Activated naive CD4-positive, alpha-beta T cell treated with anti-CD3 and anti-CD28 coated beads, Interleukin-2, amount 10 ng/mL, durations not matched to agents 7 days and 5 days (primary cell): ENCODE measurements around the gene TMEM181.
"Not testable (repeated sequence)": the region's sequence is repeated elsewhere in the genome, so short reads cannot be mapped to it uniquely, and the experiment has no call there.

ENCODE experiments used
- CTCF ChIA-PET: fragments of 350-600 bp; sonication (Branson Sonifier 250); formaldehyde crosslinking; loops from one replicate; lab custom pipeline; 2021; ENCODE audit warnings: antibody characterized with exemption; lab: Charles Lee
- DNase-seq: peaks from one replicate; pipeline ENCODE4 v3.0.0-alpha.2; 2020
- H3K27ac Mint-ChIP-seq: one replicate; pipeline ENCODE4 v1.8.0; 2021; ENCODE audit warnings: mild to moderate bottlenecking, moderate library complexity, mixed read lengths
- H3K27me3 Mint-ChIP-seq: one replicate; pipeline ENCODE4 v1.8.0; 2021; ENCODE audit warnings: mild to moderate bottlenecking, mixed read lengths
- H3K36me3 Mint-ChIP-seq: one replicate; pipeline ENCODE4 v1.8.0; 2021; ENCODE audit warnings: mixed read lengths
- H3K4me1 Mint-ChIP-seq: one replicate; pipeline ENCODE4 v1.8.0; 2021; ENCODE audit warnings: mixed read lengths
- H3K4me3 Mint-ChIP-seq: one replicate; pipeline ENCODE4 v1.8.0; 2021; ENCODE audit warnings: mild to moderate bottlenecking, moderate library complexity, mixed read lengths
- H3K9me3 Mint-ChIP-seq: one replicate; pipeline ENCODE4 v1.8.0; 2021; ENCODE audit warnings: mixed read lengths

The TMEM181 gene

GRCh38 chr6:158660333-158660754 lies 100.5 kb downstream of the TMEM181 start:
- no peak overlapping the region for H3K4me3 Mint-ChIP-seq
- CTCF ChIA-PET = interaction anchor here (0.8 to 7.0 kb wide), 10 partner anchors 9 to 314 kb away, joined by 3 to 133 read pairs (median 5); partner anchors contain the start of genes DYNLT1 and SYTL3
- H3K4me1 Mint-ChIP-seq = peaks cover 67% of the 10 kb centered on the region
- no peaks in the 10 kb centered on the region for H3K27me3 Mint-ChIP-seq
- H3K9me3 Mint-ChIP-seq = no peaks in the 10 kb centered on the region
- peaks cover 55% of the 10 kb centered on the region for H3K36me3 Mint-ChIP-seq
- peak; percentile 68 for DNase-seq
- peak overlapping the region; percentile 52 for H3K27ac Mint-ChIP-seq

GRCh38 chr6:158661156-158661685 lies 101.3 kb downstream of the TMEM181 start:
- no peak overlapping the region for H3K4me3 Mint-ChIP-seq
- H3K9me3 Mint-ChIP-seq = no peaks in the 10 kb centered on the region
- H3K27me3 Mint-ChIP-seq = no peaks in the 10 kb centered on the region
- H3K4me1 Mint-ChIP-seq = peaks cover 58% of the 10 kb centered on the region
- no peak for DNase-seq
- CTCF ChIA-PET = interaction anchor here (0.7 to 7.0 kb wide), 9 partner anchors 12 to 447 kb away, joined by 3 to 133 read pairs (median 5); partner anchors contain the start of genes DYNLT1 and SYTL3
- H3K27ac Mint-ChIP-seq = no peak overlapping the region
- peaks cover 52% of the 10 kb centered on the region for H3K36me3 Mint-ChIP-seq

DNA sequence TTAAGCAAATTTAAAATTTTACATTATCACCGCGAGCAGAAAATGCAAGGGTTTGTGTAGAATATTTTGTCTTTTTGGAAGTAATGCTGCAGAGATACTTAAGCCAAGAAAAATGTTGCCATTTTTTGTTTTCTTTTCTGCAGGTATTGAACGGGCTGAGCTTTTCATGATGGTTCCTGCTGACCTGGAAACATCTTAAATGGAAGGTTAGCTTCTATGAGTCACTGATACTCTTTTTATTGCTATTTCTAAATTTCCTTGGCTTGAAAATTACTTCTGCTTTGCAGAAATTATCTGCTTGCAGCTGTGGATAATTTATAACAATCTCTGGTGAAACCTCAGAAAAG lies 102.7 kb downstream of the TMEM181 start:
- Mint-ChIP-seq H3K27ac (peak overlapping the region; percentile 82), H3K27me3 (no peaks in the 10 kb centered on the region), H3K9me3 (no peaks in the 10 kb centered on the region), H3K4me1 (peaks cover 49% of the 10 kb centered on the region), H3K4me3 (no peak overlapping the region), H3K36me3 (peaks cover 58% of the 10 kb centered on the region)
- no peak for DNase-seq
- CTCF ChIA-PET = interaction anchor here (1.1 to 7.0 kb wide), 6 partner anchors 9 to 448 kb away, joined by 3 to 133 read pairs (median 5); partner anchors contain the start of genes DYNLT1 and SYTL3

GRCh38 chr6:158662954-158663624 lies 103.2 kb downstream of the TMEM181 start:
- H3K9me3 Mint-ChIP-seq = no peaks in the 10 kb centered on the region
- CTCF ChIA-PET = interaction anchor here (1.0 to 7.0 kb wide), 5 partner anchors 10 to 449 kb away, joined by 3 to 133 read pairs (median 5); no protein-coding TSS in a partner anchor
- H3K27me3 Mint-ChIP-seq = no peaks in the 10 kb centered on the region
- H3K27ac Mint-ChIP-seq = peak overlapping the region; percentile 82
- H3K4me3 Mint-ChIP-seq = peak overlapping the region; percentile 50
- peaks cover 49% of the 10 kb centered on the region for H3K4me1 Mint-ChIP-seq
- no peak for DNase-seq
- H3K36me3 Mint-ChIP-seq = peaks cover 60% of the 10 kb centered on the region

- no peak for DNase-seq
- Mint-ChIP-seq H3K4me3 (peak overlapping the region; percentile 50), H3K9me3 (no peaks in the 10 kb centered on the region), H3K36me3 (peaks cover 63% of the 10 kb centered on the region), H3K4me1 (peaks cover 49% of the 10 kb centered on the region), H3K27ac (peak overlapping the region; percentile 82), H3K27me3 (no peaks in the 10 kb centered on the region)
- CTCF ChIA-PET = interaction anchor here (1.0 to 7.0 kb wide), 4 partner anchors 16 to 449 kb away, joined by 3 to 133 read pairs (median 5); no protein-coding TSS in a partner anchor
Measured at GRCh38 chr6:158663625-158664165, 103.8 kb downstream of the TMEM181 start.

- Mint-ChIP-seq H3K27me3 (no peaks in the 10 kb centered on the region), H3K36me3 (peaks cover 70% of the 10 kb centered on the region), H3K4me3 (no peak overlapping the region), H3K9me3 (no peaks in the 10 kb centered on the region), H3K4me1 (peaks cover 33% of the 10 kb centered on the region), H3K27ac (no peak overlapping the region)
- CTCF ChIA-PET = no interaction called here
- no peak for DNase-seq
Measured at GRCh38 chr6:158665332-158665731, 105.4 kb downstream of the TMEM181 start.

DNA sequence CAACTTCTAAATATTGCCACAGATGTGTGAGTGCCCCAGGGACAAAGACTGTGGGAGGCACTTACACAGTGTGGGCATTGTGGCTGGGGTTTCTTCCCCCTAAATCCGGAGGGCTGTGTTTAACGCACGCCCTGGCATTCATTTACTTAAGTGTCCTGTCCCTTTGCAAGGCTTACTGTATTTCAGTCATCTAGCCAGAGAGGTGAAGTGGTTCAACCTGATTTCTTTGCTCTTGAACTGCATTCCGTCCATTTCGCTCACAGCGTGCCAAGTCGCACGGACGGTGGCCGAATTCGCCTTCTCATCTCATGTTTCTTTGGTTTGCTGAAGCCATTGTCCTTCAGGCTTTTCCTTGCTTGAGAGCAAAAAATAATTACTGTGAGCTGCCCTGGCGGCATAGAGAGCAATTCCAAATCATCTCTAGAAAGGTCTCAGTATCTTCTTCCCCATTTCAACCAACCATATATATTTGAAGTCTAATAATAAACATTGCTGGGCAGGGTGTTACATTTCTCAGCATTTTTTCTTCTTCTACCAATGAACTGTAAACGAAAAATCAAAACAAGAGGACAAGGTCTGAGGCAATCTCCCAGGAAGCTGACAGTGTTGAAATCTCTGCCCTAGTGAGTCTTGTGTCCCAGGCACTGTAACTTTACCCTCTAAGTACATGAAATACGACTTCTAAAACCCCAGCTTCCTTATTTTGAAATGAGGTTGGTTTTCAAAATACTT lies 106.9 kb downstream of the TMEM181 start:
- Mint-ChIP-seq H3K27ac (no peak overlapping the region), H3K9me3 (no peaks in the 10 kb centered on the region), H3K36me3 (peaks cover 62% of the 10 kb centered on the region), H3K27me3 (no peaks in the 10 kb centered on the region), H3K4me1 (peaks cover 24% of the 10 kb centered on the region), H3K4me3 (no peak overlapping the region)
- CTCF ChIA-PET = no interaction called here
- DNase-seq = no peak

DNA sequence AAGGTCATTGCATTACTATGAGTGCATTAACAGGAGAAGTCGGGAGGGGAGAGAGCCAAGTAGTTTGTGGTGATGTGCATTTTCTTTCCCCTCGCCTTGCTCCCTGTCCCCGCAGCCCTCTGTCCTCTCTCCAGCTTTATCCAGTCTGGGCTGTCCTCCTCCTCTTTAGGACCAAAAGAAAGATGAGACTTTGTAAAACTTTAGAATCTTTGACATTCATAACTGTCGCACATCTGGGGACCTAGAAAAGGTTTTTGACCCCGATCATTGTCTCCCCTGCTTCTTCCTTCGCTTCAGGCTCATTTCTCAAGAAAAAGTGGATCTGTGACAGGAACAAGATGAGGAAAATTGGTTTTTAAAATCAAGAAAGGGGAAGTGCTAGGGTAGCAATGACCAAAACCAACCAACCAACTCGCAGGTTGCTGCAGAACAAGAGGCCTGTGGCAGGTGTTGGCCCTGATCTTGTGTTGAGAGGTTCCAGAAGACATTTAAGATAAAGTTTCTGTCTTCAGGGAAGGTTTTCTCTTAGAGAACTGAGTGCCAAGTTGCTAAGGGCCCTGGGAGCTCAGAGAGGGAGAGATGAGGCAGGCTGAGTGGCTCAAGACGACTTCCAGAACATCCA lies 107.6 kb downstream of the TMEM181 start:
- H3K36me3 Mint-ChIP-seq = peaks cover 58% of the 10 kb centered on the region
- no peaks in the 10 kb centered on the region for H3K27me3 Mint-ChIP-seq
- H3K4me1 Mint-ChIP-seq = peaks cover 20% of the 10 kb centered on the region
- H3K4me3 Mint-ChIP-seq = no peak overlapping the region
- CTCF ChIA-PET = interaction anchor here (0.6 kb wide), 1 partner anchor 451 kb away, joined by 3 read pairs; no protein-coding TSS in a partner anchor
- no peaks in the 10 kb centered on the region for H3K9me3 Mint-ChIP-seq
- no peak overlapping the region for H3K27ac Mint-ChIP-seq
- DNase-seq = no peak

DNA sequence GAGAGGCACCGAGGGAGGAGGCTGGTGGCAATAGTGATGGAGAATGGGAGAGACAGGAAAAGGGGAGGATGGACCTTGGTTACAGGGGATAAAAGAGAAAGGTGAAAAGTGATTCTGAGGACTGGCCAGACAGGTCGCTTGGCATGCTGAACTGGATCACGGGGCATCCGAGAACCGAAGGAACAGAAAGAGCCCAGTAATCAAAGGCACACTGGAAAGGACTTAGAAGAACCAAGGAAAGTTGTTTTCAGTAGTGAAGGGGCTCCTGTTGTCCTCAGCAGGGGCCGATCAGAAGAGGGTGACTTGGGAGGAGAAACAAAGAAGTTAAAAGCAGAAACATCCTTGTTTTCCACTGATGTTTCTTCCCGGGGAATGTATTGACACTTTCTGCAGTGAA lies 108.8 kb downstream of the TMEM181 start:
- no peaks in the 10 kb centered on the region for H3K27me3 Mint-ChIP-seq

GRCh38 chr6:158669145-158670035 lies 109.5 kb downstream of the TMEM181 start:
- no peak for DNase-seq
- no peak overlapping the region for H3K4me3 Mint-ChIP-seq
- H3K36me3 Mint-ChIP-seq = peaks cover 50% of the 10 kb centered on the region
- H3K9me3 Mint-ChIP-seq = no peaks in the 10 kb centered on the region
- peaks cover 6% of the 10 kb centered on the region for H3K4me1 Mint-ChIP-seq
- CTCF ChIA-PET = interaction anchor here (1.5 kb wide), 1 partner anchor 10 kb away, joined by 4 read pairs; no protein-coding TSS in a partner anchor
- no peaks in the 10 kb centered on the region for H3K27me3 Mint-ChIP-seq
- H3K27ac Mint-ChIP-seq = no peak overlapping the region

More for the DNA sequence above, 108.8 kb downstream of the TMEM181 start:
- no peak for DNase-seq
- CTCF ChIA-PET = interaction anchor here (1.5 kb wide), 1 partner anchor 9 kb away, joined by 4 read pairs; no protein-coding TSS in a partner anchor
- Mint-ChIP-seq H3K27ac (no peak overlapping the region), H3K4me3 (no peak overlapping the region), H3K9me3 (no peaks in the 10 kb centered on the region), H3K36me3 (peaks cover 47% of the 10 kb centered on the region), H3K4me1 (peaks cover 8% of the 10 kb centered on the region)

GRCh38 chr6:158672119-158672518 lies 112.2 kb downstream of the TMEM181 start:
- H3K9me3 Mint-ChIP-seq, H3K4me1 Mint-ChIP-seq, H3K4me3 Mint-ChIP-seq, H3K27ac Mint-ChIP-seq, H3K27me3 Mint-ChIP-seq, DNase-seq: not testable (repeated sequence)
- peaks cover 41% of the 10 kb centered on the region for H3K36me3 Mint-ChIP-seq
- CTCF ChIA-PET = interaction anchor here (1.4 kb wide), 1 partner anchor 13 kb away, joined by 4 read pairs; no protein-coding TSS in a partner anchor

- Mint-ChIP-seq H3K4me3 (no peak overlapping the region), H3K4me1 (no peaks in the 10 kb centered on the region), H3K36me3 (peaks cover 36% of the 10 kb centered on the region), H3K27ac (no peak overlapping the region), H3K9me3 (no peaks in the 10 kb centered on the region), H3K27me3 (no peaks in the 10 kb centered on the region)
- no peak for DNase-seq
- CTCF ChIA-PET = interaction anchor here (1.4 kb wide), 1 partner anchor 14 kb away, joined by 4 read pairs; no protein-coding TSS in a partner anchor
Measured at GRCh38 chr6:158672726-158673125, 112.8 kb downstream of the TMEM181 start.
